ENCODE results near the gene KLC3.

The KLC3 gene

DNA sequence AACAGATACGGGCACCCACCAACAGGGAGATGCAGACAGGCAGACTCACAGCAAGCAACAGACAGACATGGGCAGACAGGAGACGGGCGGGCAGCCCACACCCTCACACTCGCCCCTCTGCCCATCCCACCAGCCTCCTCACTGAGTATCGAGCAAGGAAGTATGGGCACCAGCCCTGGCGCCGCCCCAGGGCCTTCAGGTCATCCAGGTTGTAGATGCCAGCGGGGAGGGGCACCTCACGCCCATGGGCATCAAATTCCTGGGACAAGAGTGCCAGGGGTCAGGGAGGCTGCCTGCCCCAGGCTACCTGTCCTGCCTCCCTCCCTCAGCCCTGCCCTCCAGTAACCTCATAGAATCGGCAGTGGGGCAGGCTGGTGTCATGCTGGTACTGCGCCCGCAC is 24.1 kb downstream of the KLC3 start:
- no peak for TF ChIP-seq CTCF (conservative IDR thresholded peaks at IDR 0.05; ENCODE audit: control insufficient read depth, insufficient read depth, low read depth, low read length)
- no peak overlapping the region for H3K4me3 ChIP-seq (ENCODE audit: control insufficient read depth, low read depth, low read length)
- no peak for DNase-seq (ENCODE audit: low read depth)

- no peak overlapping the region for H3K4me3 ChIP-seq (ENCODE audit: control insufficient read depth, low read depth, low read length)
- no peak for TF ChIP-seq CTCF (conservative IDR thresholded peaks at IDR 0.05; ENCODE audit: control insufficient read depth, insufficient read depth, low read depth, low read length)
- DNase-seq (ENCODE audit: low read depth) = no peak
Observed at GRCh38 chr19:45368127-45368526, 27.6 kb downstream of the KLC3 start.

- H3K4me3 ChIP-seq (ENCODE audit: control insufficient read depth, low read depth, low read length) = no peak overlapping the region
- DNase-seq (ENCODE audit: low read depth) = no peak
- no peak for TF ChIP-seq CTCF (conservative IDR thresholded peaks at IDR 0.05; ENCODE audit: control insufficient read depth, insufficient read depth, low read depth, low read length)
Observed at GRCh38 chr19:45368737-45369340, 28.3 kb downstream of the KLC3 start.

DNA sequence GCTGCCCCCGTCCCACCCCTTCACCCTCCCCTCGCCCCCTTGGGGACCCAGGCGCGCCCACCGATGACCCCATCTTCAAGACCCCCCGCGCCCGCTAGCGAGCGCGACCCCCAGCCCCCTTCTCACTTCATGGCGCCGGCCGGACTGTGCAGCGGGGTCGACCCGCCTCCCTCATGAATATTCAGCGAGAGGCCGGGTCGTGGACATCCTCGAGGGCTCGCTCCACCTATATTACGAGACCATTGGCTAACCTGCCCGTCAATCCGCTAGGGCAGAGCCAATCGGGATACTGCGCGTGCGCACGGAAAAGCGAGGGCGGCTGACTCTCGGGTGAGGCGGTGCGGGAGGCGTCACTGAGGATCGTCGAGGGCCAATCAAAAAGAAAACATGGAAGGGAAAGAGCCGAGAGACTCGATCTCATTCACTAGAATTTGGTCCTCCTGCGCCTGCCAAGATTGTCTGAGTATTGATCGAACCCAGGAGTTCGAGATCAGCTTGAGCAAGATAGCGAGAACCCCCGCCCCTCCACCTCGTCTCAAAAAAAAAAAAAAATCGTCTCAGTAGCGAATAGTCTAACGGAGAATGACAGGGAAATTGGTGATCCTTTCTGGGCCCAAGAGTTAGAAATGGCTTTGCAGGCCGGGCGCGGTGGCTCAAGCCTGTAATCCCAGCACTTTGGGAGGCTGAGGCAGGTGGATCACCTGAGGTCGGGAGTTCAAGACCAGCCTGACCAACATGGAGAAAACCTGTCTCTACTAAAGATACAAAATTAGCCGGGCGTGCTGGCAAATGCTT is 30.1 kb downstream of the KLC3 start, which contains the start of gene ERCC2:
Gene ERCC2, minus strand, starts transcription at position 164 of the 795 bp plus-strand sequence. Its CDS starts 33 bp downstream, at position 131.
- peak; percentile 99 for DNase-seq (ENCODE audit: low read depth)
- H3K4me3 ChIP-seq (ENCODE audit: control insufficient read depth, low read depth, low read length) = peak within 1 kb of the TSS; percentile 76
- no peak for TF ChIP-seq CTCF (conservative IDR thresholded peaks at IDR 0.05; ENCODE audit: control insufficient read depth, insufficient read depth, low read depth, low read length)

DNA sequence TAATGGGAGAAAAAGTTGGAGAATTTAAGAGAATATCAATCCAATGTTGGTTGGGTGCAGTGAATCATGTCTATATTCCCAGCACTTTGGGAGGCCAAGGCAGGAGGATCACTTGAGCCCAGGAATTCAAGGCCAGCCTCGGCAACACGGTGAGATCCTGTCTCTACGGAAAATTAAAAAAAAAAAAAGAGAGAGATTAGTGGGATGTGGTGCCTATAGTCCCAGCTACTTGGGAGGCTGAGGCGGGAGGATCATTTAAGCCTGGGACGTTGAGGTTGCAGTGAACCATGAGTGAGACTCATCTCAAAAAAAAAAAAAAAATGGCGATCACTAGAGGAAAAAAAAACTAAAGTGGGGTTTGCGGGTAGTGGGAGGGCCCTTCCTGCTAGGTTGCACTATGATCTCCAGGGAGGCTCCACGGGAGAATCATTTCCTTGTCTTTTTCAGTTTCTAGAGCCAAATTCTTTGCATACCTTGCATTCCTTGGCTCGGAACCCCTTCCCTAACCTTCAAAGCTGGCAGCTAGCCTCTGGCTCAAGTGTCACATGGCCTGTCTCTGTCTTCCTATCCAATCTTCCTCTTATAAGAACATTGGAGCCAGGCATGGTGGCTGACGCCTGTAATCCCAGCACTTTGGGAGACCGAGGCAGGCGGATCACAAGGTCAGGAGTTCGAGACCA is 35.6 kb downstream of the KLC3 start:
- H3K4me3 ChIP-seq (ENCODE audit: control insufficient read depth, low read depth, low read length) = no peak overlapping the region
- no peak for TF ChIP-seq CTCF (conservative IDR thresholded peaks at IDR 0.05; ENCODE audit: control insufficient read depth, insufficient read depth, low read depth, low read length)
- DNase-seq (ENCODE audit: low read depth) = peak; percentile 88

- H3K4me3 ChIP-seq (ENCODE audit: control insufficient read depth, low read depth, low read length) = no peak overlapping the region
- TF ChIP-seq CTCF (conservative IDR thresholded peaks at IDR 0.05; ENCODE audit: control insufficient read depth, insufficient read depth, low read depth, low read length) = no peak
- DNase-seq (ENCODE audit: low read depth) = no peak
Observed at GRCh38 chr19:45380107-45380506, 39.6 kb downstream of the KLC3 start.
